ENCODE results near the gene NFX1.

The NFX1 gene

DNA sequence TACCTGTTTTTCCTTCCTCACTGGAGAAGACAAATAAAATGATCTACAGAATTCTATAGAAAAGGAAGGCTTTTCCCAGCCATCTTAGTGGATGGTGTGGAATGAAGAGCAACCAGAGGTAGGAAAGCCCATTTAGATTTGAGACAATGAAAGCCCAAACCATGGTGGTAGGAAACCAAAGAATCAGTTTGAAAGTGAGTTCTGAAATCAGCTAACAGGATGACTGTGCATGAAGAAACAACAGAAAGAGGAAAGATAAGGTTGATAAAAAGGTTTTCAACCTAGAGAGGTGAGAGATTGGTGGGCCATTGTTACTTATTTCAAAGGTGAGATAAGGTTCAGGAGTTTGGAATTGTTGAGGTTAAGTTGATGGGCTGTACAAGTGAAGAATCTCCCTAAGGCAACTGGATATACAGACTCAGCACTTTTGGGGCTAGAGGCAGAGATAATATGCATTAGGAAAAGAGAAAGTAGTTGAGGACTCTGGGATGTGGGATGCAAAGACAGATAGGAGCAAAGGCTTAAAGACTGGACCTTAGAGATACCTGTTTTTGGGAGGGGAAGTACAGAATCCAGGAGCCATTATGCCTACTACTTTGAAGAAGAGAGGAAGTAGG is 23.1 kb upstream of the NFX1 start:
- DNase-seq (ENCODE audit: low read depth), result no peak

- no peak for DNase-seq (ENCODE audit: low read depth)
These were observed 20.2 kb upstream of the NFX1 start for GRCh38 chr9:33270146-33270545.

DNA sequence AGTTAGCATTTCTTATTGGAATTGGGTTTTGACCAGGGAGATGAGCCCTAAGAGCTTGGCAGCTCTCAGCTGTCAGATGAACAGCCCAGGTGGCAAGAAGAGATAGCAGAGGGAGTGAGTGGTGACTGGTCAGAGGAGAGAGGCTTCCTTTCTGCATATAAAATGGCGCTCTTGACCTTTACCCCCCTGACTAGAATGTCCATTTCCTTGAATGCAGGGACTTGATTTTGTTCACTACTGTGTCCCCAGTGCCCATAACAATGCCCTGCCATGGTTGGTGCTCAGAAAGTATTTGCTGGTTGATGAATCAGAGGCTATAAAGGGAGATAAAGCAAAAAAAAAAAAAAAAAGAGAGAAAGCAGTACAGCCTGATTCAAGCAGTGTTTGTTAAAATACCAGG is 18.3 kb upstream of the NFX1 start:
- no peak for DNase-seq (ENCODE audit: low read depth)

GRCh38 chr9:33273266-33273971 is 16.9 kb upstream of the NFX1 start:
- no peak for DNase-seq (ENCODE audit: low read depth)

DNA sequence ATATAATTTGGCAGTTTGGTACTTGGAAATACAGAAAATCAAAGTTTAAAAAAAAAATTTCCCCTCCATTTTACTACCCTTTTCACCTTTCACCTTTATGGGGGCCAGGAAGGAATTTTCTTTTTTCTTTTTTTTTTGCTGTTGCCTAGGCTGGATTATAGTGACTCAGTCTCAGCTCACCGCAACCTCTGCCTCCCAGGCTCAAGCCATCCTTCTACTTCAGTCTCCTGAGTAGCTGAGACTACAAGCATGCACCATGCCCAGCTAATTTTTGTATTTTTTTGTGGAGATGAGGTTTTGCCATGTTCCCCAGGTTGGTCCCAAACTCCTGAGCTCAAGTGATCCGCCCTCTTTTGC is 16.4 kb upstream of the NFX1 start:
- DNase-seq (ENCODE audit: low read depth), result no peak

DNA sequence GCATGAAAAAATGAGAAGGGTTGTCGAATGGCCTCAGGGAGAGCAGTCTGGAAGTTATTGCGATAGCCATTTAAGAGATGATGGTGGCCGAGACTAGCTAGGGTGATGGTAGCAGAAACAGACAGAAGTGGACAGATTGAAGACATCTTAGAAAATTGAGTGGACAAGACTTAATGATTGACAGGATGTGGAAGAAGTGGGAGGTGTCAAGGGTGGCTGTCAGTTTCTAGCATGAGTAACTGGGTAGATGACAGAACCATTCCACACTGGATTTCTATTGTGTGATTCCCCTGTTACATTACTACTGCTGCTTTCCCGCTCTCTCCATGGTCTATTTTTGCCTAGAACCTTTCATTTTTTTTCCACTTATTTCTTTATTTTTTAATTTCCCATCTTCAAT is 12.8 kb upstream of the NFX1 start:
- no peak for DNase-seq (ENCODE audit: low read depth)

DNA sequence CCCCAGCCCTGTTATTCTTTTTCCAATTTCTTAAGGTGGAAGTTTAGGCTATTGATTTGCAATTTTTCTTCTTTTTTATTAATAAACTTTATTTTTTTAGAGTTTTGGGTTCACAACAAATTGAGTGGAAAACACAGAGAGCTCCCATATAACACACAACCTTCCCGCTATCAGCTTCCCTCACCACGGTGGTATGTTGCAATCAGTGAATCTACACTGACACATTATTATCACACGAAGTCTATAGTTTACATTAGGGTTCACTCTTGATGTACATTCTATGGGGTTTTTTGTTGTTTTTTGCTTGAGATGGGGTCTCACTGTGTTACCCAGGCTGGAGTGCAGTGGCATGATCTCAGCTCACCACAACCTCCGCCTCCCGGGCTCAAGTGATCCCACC is 4.8 kb upstream of the NFX1 start:
- DNase-seq (ENCODE audit: low read depth), result no peak

- DNase-seq (ENCODE audit: low read depth), result peak; percentile 43
These were observed 3.2 kb upstream of the NFX1 start for GRCh38 chr9:33287087-33287490.

DNA sequence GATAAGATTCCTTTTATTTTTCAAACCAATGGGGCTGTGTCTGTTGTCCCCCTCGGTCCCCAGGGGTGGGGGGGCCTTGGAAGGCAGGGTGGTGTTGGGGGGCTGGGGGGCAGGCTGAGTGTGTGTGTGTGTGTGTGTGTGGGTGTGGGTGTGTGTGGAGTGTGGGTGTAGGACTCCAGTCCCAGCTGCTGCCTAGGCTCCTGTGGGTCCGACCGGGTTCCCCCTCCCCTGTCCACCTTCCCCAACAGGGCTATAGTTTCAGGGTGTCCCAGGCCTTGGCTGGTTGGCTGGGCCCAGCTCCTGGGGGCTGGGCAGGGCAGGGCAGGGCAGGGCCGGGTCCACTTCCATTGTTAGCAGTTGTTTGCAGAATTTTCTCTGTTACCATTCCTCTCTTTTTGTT is 2.1 kb upstream of the NFX1 start:
- DNase-seq (ENCODE audit: low read depth), result no peak

- no peak for DNase-seq (ENCODE audit: low read depth)
These were observed 1.4 kb upstream of the NFX1 start for GRCh38 chr9:33288828-33289483.

DNA sequence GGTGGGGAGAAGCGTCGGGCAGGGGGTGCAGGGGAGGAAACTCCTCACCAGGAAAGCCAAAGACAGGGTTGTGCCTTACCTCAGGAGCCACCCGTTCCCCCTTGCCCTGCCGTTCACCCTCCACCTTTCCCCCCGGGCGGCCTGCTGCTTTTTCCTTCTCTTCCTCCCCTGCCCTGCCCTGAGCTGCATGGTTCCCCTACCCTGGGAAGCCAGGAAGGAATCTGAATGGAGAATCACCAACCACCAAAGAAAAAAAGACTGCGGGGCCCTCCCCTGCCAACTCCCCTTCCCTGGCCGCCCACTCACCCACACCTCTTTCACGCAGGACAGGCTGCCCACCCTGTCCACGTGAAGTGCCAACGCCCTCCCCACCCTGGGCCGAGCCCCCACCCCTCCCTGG is 820 bp upstream of the NFX1 start:
- DNase-seq (ENCODE audit: low read depth), result no peak

DNA sequence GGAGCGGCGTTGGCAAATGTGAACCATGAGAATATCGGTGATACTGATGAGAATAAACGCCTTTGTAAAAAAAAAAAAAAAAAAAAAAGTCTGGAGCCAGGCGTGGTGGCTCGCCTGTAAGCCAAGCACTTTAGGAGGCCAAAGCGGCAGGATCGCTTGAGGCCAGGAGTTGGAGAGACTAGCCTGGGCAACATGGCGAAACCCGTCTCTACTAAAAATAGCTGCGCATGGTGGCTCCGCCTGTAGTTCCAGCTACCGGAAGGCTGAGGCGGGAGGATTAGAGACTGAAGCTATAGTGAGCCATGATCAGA is 425 bp upstream of the NFX1 start:
- no peak for DNase-seq (ENCODE audit: low read depth)

GRCh38 chr9:33291031-33291397 is 698 bp downstream of the NFX1 start:
- no peak for DNase-seq (ENCODE audit: low read depth)

DNA sequence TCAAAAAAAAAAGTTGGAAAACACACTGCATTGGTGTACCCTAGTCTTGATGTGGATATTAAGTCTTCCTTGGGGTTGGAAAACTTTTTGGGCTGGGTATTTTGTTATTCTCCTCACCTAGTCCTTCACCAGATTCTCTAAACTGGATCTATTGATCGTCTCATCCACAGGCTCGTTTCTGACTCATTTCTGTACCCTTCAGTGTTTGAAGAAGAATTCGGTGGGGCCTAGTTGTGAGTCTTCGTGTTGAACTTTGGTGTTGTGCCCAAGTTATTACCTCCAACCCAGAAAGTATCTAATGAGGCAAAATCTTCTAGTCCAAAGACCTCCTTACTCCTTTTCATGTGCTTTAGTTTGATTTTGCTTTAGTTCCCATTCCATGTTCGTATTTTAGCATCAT is 1.6 kb downstream of the NFX1 start:
- no peak for DNase-seq (ENCODE audit: low read depth)

DNA sequence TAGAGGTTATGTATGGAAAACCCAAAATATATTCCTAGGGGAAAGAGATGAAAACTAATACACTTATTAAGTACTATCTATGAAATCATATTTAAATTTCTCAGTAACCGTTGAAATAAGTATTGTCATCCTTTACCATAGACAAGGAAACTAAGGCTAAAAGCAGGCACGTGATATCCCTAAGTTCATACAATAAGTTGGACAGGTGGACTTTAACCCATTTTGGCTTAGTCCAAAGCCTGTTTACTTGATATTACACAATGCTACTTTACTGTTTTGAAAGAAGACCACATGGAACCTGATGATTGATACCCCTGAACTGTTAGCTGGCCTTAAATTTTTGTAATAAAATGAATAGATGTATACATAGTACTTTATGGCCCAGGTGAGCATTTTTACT is 3.5 kb downstream of the NFX1 start:
- no peak for DNase-seq (ENCODE audit: low read depth)

DNA sequence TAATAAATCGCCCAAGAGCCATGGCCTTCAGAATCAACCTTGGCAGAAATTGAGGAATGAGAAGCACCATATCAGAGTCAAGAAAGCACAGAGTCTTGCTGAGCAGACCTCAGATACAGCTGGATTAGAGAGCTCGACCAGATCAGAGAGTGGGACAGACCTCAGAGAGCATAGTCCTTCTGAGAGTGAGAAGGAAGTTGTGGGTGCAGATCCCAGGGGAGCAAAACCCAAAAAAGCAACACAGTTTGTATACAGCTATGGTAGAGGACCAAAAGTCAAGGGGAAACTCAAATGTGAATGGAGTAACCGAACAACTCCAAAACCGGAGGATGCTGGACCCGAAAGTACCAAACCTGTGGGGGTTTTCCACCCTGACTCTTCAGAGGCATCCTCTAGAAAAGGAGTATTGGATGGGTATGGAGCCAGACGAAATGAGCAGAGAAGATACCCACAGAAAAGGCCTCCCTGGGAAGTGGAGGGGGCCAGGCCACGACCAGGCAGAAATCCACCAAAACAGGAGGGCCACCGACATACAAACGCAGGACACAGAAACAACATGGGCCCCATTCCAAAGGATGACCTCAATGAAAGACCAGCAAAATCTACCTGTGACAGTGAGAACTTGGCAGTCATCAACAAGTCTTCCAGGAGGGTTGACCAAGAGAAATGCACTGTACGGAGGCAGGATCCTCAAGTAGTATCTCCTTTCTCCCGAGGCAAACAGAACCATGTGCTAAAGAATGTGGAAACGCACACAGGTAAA is 4.5 kb downstream of the NFX1 start:
- DNase-seq (ENCODE audit: low read depth), result no peak

- DNase-seq (ENCODE audit: low read depth), result no peak
These were observed 5.3 kb downstream of the NFX1 start for GRCh38 chr9:33295571-33295970.

DNA sequence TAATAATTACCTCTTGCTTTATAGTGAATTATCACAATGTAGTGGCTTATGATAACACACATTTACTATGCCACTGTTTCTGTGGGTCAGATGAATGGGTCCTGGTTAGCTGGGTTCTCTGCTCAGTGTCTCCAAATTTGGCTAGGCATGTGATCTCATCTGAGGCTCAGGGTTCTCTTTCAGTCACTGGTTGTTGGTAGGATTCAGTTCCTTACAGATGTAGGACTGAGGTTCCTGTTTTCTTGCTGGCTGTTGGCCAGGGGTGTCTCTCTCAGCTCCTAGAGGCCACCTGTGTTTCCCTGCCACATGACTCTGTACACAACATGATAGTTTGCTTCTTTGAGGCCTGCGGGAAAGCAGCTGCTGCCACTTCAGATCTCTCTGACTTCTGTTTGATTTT is 7.1 kb downstream of the NFX1 start:
- DNase-seq (ENCODE audit: low read depth), result no peak

- DNase-seq (ENCODE audit: low read depth), result no peak
These were observed 10.2 kb downstream of the NFX1 start for GRCh38 chr9:33300546-33300945.

DNA sequence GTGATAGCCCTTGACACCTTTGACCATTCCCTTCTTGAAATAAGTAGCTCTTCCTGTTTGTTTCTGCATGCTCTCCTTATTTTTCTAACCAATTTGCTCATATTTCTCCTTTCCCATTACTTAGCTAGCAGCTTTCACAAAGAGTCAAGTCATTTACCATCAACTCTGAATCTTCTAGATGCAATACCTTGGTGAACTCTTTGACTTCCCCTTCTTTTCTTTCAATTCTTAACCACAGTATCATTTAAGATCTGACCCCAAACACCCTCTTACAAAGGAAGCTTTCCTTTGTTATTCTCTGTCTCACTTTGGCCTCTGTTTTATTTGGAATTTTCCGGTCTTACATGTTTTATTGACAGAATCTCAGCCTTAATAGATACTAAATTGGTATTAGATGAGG is 14.0 kb downstream of the NFX1 start:
- no peak for DNase-seq (ENCODE audit: low read depth)

DNA sequence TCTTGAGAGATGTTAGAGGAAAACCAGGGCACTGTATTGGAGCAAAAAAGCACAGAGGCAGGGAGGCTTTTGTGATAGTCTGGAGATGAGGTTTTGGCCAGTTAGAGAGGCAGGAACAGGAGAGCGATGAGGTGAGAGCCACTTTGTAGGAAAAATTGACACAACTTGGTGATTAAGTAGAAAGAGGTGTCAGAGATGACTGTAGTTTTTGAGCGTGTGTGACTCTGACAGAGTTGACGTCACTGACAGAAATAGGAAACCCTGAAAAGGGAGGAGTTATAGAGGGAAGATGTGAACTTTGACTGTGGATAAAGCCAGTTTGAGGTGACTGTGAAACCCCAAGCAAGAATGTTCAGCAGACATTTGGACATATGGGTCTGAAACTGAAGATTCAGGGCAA is 15.7 kb downstream of the NFX1 start:
- DNase-seq (ENCODE audit: low read depth), result no peak

DNA sequence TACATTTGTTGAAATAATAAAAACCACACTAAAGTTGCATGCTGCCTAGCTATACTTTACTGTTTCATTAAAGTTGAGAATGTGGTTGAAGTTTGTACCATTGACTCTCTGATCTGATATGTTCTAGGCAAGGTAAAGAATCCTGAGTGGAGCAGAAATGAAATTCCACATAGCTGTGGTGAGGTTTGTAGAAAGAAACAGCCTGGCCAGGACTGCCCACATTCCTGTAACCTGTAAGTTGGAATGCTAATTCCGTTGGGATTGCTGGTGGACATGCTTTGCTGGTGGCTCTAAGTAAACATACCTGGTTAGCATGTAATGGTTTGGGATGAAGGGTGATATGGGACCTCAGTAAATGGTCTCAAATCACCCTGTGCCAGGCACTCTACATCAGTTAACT is 16.8 kb downstream of the NFX1 start:
- no peak for DNase-seq (ENCODE audit: low read depth)

- DNase-seq (ENCODE audit: low read depth), result no peak
These were observed 19.6 kb downstream of the NFX1 start for GRCh38 chr9:33309903-33310302.

All from GM04504 (cell line).